Activated naive CD8-positive, alpha-beta T cell treated with anti-CD3 and anti-CD28 coated beads, Interleukin-2, amount 50 U/mL, for 24 hours (primary cell): ENCODE measurements around the gene XRCC4.

Source experiments
- ATAC-seq: fragments of 150-1000 bp; cut with Tn5 transposase; one replicate; pipeline ENCODE4 v1.10.0; 2021
- DNase-seq: peaks from one replicate; pipeline ENCODE4 v3.0.0; 2021
- H3K27ac Mint-ChIP-seq: one replicate; pipeline ENCODE4 v1.8.0; 2021; ENCODE audit warnings: mild to moderate bottlenecking, mixed read lengths
- H3K27me3 Mint-ChIP-seq: one replicate; pipeline ENCODE4 v1.8.0; 2021; ENCODE audit warnings: mixed read lengths
- H3K36me3 Mint-ChIP-seq: one replicate; pipeline ENCODE4 v1.8.0; 2021; ENCODE audit warnings: low read depth, mixed read lengths
- H3K4me1 Mint-ChIP-seq: one replicate; pipeline ENCODE4 v1.8.0; 2021; ENCODE audit warnings: mixed read lengths
- H3K4me3 Mint-ChIP-seq: one replicate; pipeline ENCODE4 v1.8.0; 2021; ENCODE audit warnings: mild to moderate bottlenecking, moderate library complexity, mixed read lengths
- H3K9me3 Mint-ChIP-seq: one replicate; pipeline ENCODE4 v1.8.0; 2021; ENCODE audit warnings: mixed read lengths

The XRCC4 gene

DNA sequence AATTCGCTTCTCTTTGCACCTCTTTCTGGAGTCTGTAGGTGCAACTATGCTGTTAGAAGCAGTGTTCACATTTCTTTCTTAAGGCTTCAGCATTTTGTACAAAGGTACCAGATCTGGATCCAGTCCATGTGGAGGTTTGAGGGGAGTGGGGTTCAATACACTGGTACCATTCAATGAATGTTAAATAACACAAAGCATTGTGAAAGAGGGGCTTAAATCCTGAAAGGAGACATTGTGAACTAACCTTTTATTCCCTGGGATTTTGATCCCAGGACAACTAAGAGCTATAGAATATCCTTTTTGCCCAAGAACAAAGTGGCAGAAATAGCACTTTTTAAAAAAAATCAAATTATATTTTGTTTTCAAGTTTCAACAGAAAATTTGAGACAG is 286.5 kb downstream of the XRCC4 start:
- DNase-seq (no peak), ATAC-seq (no peak)
- H3K4me3 Mint-ChIP-seq: no peak overlapping the region
- H3K4me1 Mint-ChIP-seq: no peaks in the 10 kb centered on the region
- H3K36me3 Mint-ChIP-seq: no peaks in the 10 kb centered on the region
- peaks cover 2% of the 10 kb centered on the region for H3K27me3 Mint-ChIP-seq
- H3K27ac Mint-ChIP-seq: no peak overlapping the region
- no peaks in the 10 kb centered on the region for H3K9me3 Mint-ChIP-seq

DNA sequence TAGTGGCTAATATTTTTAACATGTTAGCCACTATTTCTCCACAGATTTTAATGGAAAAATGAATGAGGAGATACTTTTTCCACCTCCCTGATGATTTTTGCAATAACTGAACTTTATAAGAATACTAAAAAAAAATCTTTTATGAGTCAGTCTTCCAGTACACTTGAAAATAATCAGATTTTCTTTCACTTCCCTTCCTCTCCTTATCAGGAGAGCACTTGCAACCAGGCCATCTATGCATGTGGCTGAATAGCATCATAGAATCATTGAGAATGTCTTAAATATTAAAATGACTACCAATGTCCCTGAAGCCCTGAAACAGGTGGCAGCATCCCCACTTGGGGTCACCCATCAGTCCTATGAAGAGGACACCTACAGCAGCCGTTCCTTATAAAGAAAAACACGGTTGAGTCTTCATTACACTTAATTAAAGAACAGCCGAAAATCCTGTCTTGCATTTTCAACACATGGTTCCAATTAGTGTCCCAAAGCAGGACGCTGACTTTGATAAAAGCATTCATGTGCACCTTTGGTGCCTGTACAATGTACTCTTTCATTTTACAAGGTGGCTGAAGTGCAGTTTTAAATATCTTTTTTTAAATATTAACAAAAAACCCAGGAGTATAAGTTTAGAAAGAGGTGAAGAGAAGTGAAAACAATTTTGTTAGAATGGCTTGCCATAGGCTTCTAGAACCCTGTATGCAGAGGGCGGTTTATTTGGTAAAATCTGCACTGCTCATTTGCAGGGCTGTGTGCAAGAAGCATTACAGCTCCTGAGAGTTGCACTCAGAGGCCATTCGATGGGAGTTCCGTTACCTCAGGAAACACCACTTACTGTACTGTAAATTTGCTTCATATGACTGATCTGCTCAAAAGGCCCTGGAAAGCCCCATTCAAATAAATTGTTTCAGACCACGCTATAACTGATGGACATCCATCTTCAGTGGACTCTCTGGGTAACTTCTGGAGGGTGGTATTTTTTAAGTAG is 287.3 kb downstream of the XRCC4 start:
- Mint-ChIP-seq H3K36me3 (no peaks in the 10 kb centered on the region), H3K9me3 (no peaks in the 10 kb centered on the region), H3K4me1 (no peaks in the 10 kb centered on the region), H3K4me3 (no peak overlapping the region), H3K27ac (no peak overlapping the region), H3K27me3 (peaks cover 2% of the 10 kb centered on the region)
- ATAC-seq (no peak), DNase-seq (no peak)

DNA sequence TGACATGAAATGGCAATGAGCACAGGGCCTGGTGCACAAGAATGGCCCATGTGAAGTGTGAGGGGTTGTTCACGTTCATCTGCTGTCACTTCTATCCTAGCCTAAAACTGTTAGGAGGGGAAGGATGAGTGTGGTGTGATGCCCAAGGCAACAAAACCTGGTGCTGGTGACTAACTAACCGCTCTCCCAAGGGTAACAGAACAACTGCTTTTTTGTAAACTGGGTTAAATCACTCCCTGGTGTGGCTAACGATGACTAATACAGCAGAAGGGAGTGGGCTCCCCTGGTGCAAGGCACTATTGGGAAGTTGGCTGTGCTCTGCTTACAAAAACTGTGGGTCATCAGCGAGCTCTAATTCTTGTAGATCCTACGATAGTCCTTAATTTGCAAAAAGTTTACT is 291.0 kb downstream of the XRCC4 start:
- H3K27ac Mint-ChIP-seq: no peak overlapping the region
- DNase-seq: no peak

DNA sequence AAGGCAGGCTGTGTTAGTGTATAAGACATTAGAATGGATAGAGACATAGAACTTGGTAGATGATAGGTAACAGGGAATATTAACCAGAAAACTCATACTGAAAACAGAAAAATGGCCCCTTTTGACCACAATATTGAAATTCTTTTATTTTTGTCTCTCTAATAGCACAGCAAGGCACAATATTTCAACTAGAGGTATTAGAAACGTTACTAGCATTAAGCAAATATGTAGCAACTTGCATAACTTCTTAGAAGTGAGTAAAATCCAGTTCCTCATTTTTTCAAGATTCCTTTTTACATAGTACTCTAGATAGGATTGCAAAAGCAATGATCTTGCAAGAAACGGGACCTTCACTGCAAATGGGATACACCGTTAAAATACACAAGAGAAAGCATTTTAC is 291.5 kb downstream of the XRCC4 start:
- Mint-ChIP-seq H3K4me1 (no peaks in the 10 kb centered on the region), H3K36me3 (no peaks in the 10 kb centered on the region), H3K9me3 (no peaks in the 10 kb centered on the region), H3K27me3 (peaks cover 2% of the 10 kb centered on the region), H3K27ac (no peak overlapping the region), H3K4me3 (no peak overlapping the region)
- DNase-seq (no peak), ATAC-seq (no peak)

More for the DNA sequence above, 291.0 kb downstream of the XRCC4 start:
- no peaks in the 10 kb centered on the region for H3K9me3 Mint-ChIP-seq
- no peaks in the 10 kb centered on the region for H3K36me3 Mint-ChIP-seq
- H3K4me3 Mint-ChIP-seq: no peak overlapping the region
- no peak for ATAC-seq
- no peaks in the 10 kb centered on the region for H3K4me1 Mint-ChIP-seq
- H3K27me3 Mint-ChIP-seq: peaks cover 2% of the 10 kb centered on the region

DNA sequence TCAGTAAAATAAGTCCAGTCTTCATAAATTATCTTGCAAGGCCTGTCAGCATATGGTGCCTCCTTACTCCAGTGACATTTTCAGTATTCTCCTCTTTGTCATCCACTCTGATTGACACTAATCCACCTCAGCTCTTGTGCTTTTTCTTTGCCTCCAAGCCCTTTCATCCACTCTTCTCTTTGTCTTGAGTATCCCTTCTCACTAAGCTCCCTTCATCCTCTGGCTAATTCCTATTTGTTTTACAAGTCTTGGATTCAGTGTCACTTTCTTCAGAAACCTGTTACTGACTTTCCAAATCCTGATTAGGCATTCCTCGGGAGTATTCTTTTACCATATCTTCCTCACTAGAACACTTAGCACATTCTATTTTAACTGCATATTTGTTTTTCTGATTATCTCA is 293.6 kb downstream of the XRCC4 start:
- Mint-ChIP-seq H3K36me3 (no peaks in the 10 kb centered on the region), H3K4me3 (no peak overlapping the region), H3K27ac (no peak overlapping the region), H3K9me3 (no peaks in the 10 kb centered on the region), H3K4me1 (no peaks in the 10 kb centered on the region), H3K27me3 (peaks cover 2% of the 10 kb centered on the region)
- no peak for DNase-seq
- no peak for ATAC-seq

DNA sequence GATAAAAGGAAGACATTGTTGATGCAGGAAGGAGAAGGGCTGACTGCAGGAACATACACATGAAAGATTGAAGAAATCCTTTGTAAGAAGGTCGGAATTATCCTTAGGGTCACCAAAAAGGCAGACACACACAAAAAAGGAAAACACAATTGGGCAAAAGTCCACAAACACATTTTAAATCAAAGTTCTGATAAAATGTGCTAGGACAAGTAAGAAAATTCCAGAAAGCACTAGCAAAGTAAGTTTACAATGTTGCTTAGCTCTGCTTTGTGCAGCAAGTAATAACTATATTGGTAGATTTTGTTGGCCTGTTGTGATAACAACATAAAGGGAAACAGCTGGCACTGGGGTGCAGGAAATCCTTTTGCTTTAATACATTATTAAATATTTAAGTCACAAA is 294.4 kb downstream of the XRCC4 start:
- Mint-ChIP-seq H3K36me3 (no peaks in the 10 kb centered on the region), H3K27me3 (no peaks in the 10 kb centered on the region), H3K4me3 (no peak overlapping the region), H3K4me1 (no peaks in the 10 kb centered on the region), H3K9me3 (no peaks in the 10 kb centered on the region), H3K27ac (no peak overlapping the region)
- ATAC-seq (no peak), DNase-seq (no peak)

DNA sequence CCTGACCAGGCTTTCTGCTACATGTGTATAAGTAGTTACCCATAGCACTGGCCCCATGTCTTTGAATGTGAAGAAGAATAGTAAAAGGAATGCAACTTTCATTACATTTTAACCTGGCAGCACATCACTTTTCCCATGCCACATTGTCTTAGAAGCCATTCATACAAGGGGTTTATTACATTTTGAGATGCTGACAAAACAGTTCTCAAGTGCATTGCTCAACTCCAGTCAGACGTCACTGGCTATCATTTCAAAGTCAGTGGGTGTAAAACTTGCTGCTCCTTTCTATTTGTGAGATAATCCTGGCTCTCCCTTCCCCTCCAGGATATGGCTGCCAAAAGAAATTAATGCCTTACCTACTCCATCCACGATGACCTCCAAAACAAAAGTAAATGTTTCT is 297.2 kb downstream of the XRCC4 start:
- ATAC-seq (no peak), DNase-seq (no peak)
- Mint-ChIP-seq H3K27me3 (no peaks in the 10 kb centered on the region), H3K4me1 (no peaks in the 10 kb centered on the region), H3K9me3 (no peaks in the 10 kb centered on the region), H3K4me3 (no peak overlapping the region), H3K27ac (no peak overlapping the region), H3K36me3 (no peaks in the 10 kb centered on the region)

DNA sequence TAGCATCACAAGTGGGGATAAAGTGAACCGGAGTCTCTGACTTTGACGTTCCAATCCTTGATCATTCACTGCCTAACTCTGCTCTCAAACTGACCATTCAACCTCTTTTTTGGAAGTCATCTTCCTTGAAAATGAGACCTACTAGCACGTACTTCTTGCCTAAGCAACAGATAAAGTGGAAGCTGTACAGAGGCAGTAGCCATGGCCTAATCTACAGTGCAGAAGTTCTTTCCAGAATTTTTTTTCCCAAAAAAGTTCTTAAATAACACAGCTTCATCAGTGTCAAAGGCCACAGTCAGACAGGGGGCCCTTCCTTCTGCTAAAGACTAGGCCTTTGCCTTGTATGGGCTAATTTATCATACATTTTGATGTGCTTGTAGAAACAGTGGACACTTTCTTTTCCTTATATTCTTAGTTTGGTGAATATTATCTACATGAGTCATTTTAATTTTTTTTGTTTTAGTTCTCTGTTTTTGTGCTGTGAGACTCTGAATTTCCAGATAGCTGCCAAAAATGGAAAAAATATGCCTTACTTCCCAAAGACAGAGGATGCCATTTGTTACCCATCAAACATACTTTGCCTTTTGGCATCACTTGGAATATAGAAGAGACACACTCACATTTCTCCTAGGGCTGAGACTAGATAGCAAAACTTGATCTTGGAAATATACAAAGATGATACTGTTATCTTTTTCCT is 297.9 kb downstream of the XRCC4 start:
- no peaks in the 10 kb centered on the region for H3K4me1 Mint-ChIP-seq
- no peak overlapping the region for H3K4me3 Mint-ChIP-seq
- no peaks in the 10 kb centered on the region for H3K27me3 Mint-ChIP-seq
- no peaks in the 10 kb centered on the region for H3K36me3 Mint-ChIP-seq
- DNase-seq (no peak), ATAC-seq (no peak)
- H3K9me3 Mint-ChIP-seq: no peaks in the 10 kb centered on the region
- H3K27ac Mint-ChIP-seq: no peak overlapping the region

DNA sequence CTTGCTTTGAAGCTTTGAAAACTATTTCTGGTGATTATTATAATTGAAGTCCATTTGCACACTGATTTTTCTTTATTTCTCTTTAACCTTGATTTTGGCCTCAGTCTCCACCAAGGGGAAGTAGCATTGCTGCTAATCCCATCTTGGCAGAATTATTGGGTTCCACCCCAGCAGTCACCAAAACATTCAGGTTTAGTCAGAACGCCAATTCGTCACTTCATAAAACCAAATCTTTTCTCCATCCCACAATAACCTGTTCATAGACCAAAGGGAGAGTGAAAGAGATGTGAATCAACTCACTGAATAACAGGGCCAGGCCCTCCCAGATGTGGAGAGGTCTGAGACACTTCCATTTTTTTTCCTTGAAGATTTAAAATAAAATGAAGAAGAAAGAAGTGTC is 299.1 kb downstream of the XRCC4 start:
- Mint-ChIP-seq H3K4me1 (no peaks in the 10 kb centered on the region), H3K27ac (no peak overlapping the region), H3K36me3 (no peaks in the 10 kb centered on the region), H3K4me3 (no peak overlapping the region), H3K9me3 (no peaks in the 10 kb centered on the region), H3K27me3 (no peaks in the 10 kb centered on the region)
- ATAC-seq (no peak), DNase-seq (no peak)

DNA sequence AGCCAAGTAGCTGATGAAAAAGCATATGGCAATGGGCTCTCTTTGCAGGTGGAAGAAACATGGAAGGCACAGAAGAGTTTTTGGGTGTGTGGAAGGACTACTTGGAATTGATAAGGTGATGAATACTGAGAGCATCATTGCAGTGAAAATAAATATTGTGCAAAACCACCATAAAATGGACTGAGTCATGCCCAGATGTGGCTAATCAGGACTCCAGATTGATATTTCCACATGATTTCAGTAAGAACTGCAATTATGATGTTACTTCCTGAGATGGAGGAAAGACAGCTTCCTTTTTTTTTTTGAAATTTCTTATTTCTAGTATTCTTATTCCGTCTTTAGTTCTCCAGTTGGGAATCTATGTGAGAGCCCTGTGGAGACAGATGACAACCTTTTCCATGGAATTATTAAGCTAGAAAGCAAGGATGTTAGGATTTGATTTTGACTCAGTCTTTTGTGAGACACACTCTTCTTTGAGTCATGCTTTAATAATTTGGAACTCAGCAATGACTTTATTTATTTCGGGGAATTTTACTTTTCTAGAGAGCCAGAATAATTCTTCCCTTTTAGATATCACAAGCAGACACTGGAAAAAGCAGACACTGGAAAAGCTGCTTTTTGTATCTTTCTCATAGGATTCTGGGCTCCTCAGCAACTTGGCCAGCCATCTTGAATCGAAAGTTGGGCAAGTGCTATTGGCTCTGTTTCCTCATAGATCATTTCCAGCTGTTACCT is 300.0 kb downstream of the XRCC4 start:
- ATAC-seq (no peak), DNase-seq (no peak)
- Mint-ChIP-seq H3K4me1 (no peaks in the 10 kb centered on the region), H3K36me3 (peaks cover 1% of the 10 kb centered on the region), H3K27me3 (no peaks in the 10 kb centered on the region), H3K27ac (no peak overlapping the region), H3K9me3 (peaks cover under 1% of the 10 kb centered on the region), H3K4me3 (no peak overlapping the region)

DNA sequence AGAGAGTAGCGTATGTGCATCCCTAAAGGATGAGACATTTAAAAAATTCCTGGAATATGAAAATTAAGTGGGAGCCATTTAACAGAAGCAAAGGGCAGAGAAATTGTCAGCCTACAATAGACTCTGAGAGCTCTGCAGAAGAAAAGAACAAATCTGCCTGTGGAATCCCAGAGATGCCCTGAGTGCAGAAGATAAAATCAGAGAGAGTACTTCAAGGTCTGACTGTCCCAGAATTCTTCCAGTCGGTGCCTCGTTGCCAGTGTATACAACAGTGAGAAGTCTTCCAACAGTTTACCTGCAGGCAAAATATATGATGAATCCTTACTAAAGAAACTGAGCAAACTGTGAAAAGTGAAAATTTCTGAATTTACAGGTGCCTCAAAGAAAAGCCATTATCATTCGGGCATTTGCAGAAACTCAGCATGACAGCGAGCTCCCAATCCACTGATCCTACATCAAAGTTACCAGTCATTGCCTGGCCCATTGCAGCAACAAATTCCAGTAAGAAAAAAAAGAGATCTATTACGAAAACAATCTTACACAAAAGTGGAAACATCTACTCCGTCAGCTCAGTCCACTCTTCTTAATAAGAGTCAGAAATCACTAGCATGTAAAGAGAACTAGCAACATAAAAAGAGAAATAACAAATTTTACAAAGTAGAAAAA is 301.4 kb downstream of the XRCC4 start:
- peaks cover 3% of the 10 kb centered on the region for H3K36me3 Mint-ChIP-seq
- H3K27ac Mint-ChIP-seq: no peak overlapping the region
- no peaks in the 10 kb centered on the region for H3K27me3 Mint-ChIP-seq
- no peak overlapping the region for H3K4me3 Mint-ChIP-seq
- peaks cover 3% of the 10 kb centered on the region for H3K9me3 Mint-ChIP-seq
- ATAC-seq (no peak), DNase-seq (no peak)
- H3K4me1 Mint-ChIP-seq: no peaks in the 10 kb centered on the region

DNA sequence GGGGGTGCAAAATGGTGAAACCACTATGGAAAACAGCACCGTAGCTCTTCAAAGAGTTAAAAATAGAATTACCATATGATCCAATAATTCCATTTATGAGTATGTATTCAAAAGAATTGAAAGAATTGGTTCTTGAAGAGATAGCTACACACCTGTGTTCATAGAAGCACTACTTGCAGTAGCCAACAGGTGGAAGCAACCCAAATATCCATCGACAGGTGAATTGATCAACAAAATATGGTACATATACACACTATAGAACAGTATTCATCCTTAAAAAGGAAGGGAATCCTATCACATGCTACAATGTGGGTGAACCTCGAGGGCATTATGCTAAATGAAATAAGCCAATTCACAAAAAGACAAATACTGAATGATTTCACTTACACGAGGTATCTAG is 308.5 kb downstream of the XRCC4 start:
- H3K27ac Mint-ChIP-seq: no peak overlapping the region
- no peaks in the 10 kb centered on the region for H3K4me1 Mint-ChIP-seq
- H3K9me3 Mint-ChIP-seq: peaks cover 3% of the 10 kb centered on the region
- no peaks in the 10 kb centered on the region for H3K27me3 Mint-ChIP-seq
- no peak for DNase-seq
- H3K36me3 Mint-ChIP-seq: peaks cover 3% of the 10 kb centered on the region
- no peak overlapping the region for H3K4me3 Mint-ChIP-seq
- no peak for ATAC-seq

DNA sequence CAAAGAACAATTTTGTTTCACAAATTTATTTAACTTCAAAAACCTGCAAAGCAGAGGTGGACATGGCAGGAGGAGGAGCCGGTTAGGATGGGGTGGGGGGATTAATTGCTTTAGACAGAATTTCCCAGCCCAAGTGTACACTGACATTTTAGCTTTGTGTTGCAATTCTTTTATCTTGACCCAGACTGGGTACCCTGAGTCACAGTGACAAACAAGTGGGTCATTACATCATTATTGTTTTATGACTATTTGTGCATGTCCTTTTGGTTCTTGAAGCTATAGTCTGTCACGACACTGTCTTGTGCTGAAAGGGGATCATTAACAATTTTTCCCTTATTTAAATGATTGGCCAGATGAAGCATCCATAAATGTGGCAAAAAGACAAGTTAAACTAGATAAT is 309.7 kb downstream of the XRCC4 start:
- no peak overlapping the region for H3K4me3 Mint-ChIP-seq
- no peaks in the 10 kb centered on the region for H3K27me3 Mint-ChIP-seq
- DNase-seq: no peak
- no peak overlapping the region for H3K27ac Mint-ChIP-seq
- peaks cover 3% of the 10 kb centered on the region for H3K9me3 Mint-ChIP-seq
- no peak for ATAC-seq
- H3K4me1 Mint-ChIP-seq: no peaks in the 10 kb centered on the region
- peaks cover 3% of the 10 kb centered on the region for H3K36me3 Mint-ChIP-seq

DNA sequence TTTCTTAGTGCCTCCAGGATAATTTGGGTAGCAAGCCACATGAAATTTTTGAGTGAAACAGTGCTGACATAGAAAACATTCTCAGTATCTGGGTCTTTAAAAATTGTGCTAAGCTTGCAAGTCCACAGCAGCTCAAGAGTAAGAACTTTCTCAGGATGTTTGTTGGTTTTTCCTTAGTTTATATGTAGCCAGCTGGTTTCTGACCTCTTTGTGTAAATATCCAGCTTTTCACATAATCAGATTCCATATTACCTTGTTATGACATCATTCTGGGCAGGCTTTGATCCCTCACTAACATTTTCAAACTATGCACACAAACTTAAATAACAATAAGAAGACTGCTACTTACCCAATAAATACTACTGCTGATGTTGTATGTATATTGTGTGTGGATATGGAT is 311.3 kb downstream of the XRCC4 start:
- H3K9me3 Mint-ChIP-seq: no peaks in the 10 kb centered on the region
- H3K36me3 Mint-ChIP-seq: no peaks in the 10 kb centered on the region
- no peaks in the 10 kb centered on the region for H3K27me3 Mint-ChIP-seq
- no peak overlapping the region for H3K27ac Mint-ChIP-seq
- no peaks in the 10 kb centered on the region for H3K4me1 Mint-ChIP-seq
- DNase-seq (no peak), ATAC-seq (no peak)
- H3K4me3 Mint-ChIP-seq: no peak overlapping the region
